D721Med (cell line): ENCODE data around the gene ATAD2B.

Source experiments
- DNase-seq: peaks from one replicate; pipeline ENCODE4 v3.0.0; 2011; ENCODE audit warnings: low spot score; ENCODE audit not compliant: insufficient read length
- FAIRE-seq: peaks from 2 replicates; lab custom pipeline; 2011; peaks lifted over from hg19 to GRCh38; lab: Jason Lieb, UNC
- CTCF ChIP-seq: IDR thresholded peaks from 2 replicates; pipeline ENCODE4 v1.5.1; 2012; ENCODE audit warnings: mild to moderate bottlenecking, control low read depth; ENCODE audit not compliant: insufficient read depth; ENCODE audit errors: missing control alignments

The ATAD2B gene

GRCh38 chr2:23926290-23926749, 603 bp downstream of the ATAD2B start:
- no peak for TF ChIP-seq CTCF
- no peak for FAIRE-seq
- DNase-seq = no peak

GRCh38 chr2:23925702-23926289, 1.1 kb downstream of the ATAD2B start:
- FAIRE-seq (no peak), DNase-seq (no peak)
- TF ChIP-seq CTCF = no peak

GRCh38 chr2:23924589-23925359, 2.1 kb downstream of the ATAD2B start:
- DNase-seq (no peak), FAIRE-seq (no peak)
- TF ChIP-seq CTCF = no peak

GRCh38 chr2:23918837-23919489, 8.0 kb downstream of the ATAD2B start:
- no peak for TF ChIP-seq CTCF
- DNase-seq (no peak), FAIRE-seq (no peak)

- DNase-seq = no peak
- TF ChIP-seq CTCF = no peak
- FAIRE-seq = no peak
Measured at GRCh38 chr2:23916727-23917405, 10.1 kb downstream of the ATAD2B start.

- FAIRE-seq = no peak
Measured at GRCh38 chr2:23915327-23915726, 11.6 kb downstream of the ATAD2B start.

More at GRCh38 chr2:23915327-23915726, 11.6 kb downstream of the ATAD2B start:
- TF ChIP-seq CTCF = no peak
- no peak for DNase-seq
